OCI-LY7 (cell line): ENCODE results near the gene TAF1L. TPM values are rescaled to one million over a fixed set of nuclear protein-coding genes. Genes with fewer than 3 reads are reported as not detected.

Experiments
- BruUV-seq: library from RNA; stranded (reverse); fragments of 400-500 nt; replicated peaks from 2 replicates; lab custom pipeline; 2021; lab: Mats Ljungman, UMichigan
- CTCF ChIA-PET: fragments of 300-600 bp; sonication (Branson Sonifier 250); formaldehyde crosslinking; loops from one replicate; lab custom pipeline; 2022; ENCODE audit warnings: antibody characterized with exemption; ENCODE audit not compliant: unreplicated experiment; lab: Charles Lee
- POLR2A ChIA-PET: fragments of 300-600 bp; sonication (Branson Sonifier 250); formaldehyde crosslinking; loops from one replicate; lab custom pipeline; 2022; ENCODE audit warnings: antibody characterized with exemption; lab: Charles Lee
- DNase-seq: peaks from one replicate; pipeline ENCODE4 v3.0.0-alpha.2; 2015; ENCODE audit warnings: low spot score
- H2AFZ ChIP-seq: fragments of 200-600 bp; sonication (generic), shearing (Covaris generic); 2 replicates; pipeline ENCODE4 v1.6.1; 2014; ENCODE audit warnings: mild to moderate bottlenecking, antibody characterized with exemption, low read length, moderate library complexity
- H3K27ac ChIP-seq: fragments of 200-600 bp; sonication (generic); 2 replicates; pipeline ENCODE4 v1.5.1; 2014; ENCODE audit warnings: mixed run types, low read depth, mild to moderate bottlenecking, moderate library complexity, low read length, inconsistent platforms; ENCODE audit not compliant: poor library complexity, severe bottlenecking
- H3K36me3 ChIP-seq: fragments of 200-600 bp; sonication (generic); 2 replicates; pipeline ENCODE4 v1.6.1; 2014; ENCODE audit warnings: mild to moderate bottlenecking, antibody characterized with exemption, low read length, moderate library complexity, mixed read lengths; ENCODE audit not compliant: insufficient read depth
- H3K4me1 ChIP-seq: fragments of 200-600 bp; sonication (generic); 2 replicates; pipeline ENCODE4 v1.5.1; 2014; ENCODE audit warnings: mild to moderate bottlenecking, low read length; ENCODE audit not compliant: insufficient read depth, poor library complexity, severe bottlenecking
- H3K4me2 ChIP-seq: fragments of 200-600 bp; sonication (generic); 2 replicates; pipeline ENCODE4 v1.6.1; 2014; ENCODE audit warnings: mild to moderate bottlenecking, low read length
- H3K4me3 ChIP-seq: fragments of 200-600 bp; sonication (generic); 2 replicates; pipeline ENCODE4 v1.5.1; 2014; ENCODE audit warnings: mild to moderate bottlenecking, low read depth, low read length; ENCODE audit not compliant: poor library complexity, severe bottlenecking
- H3K79me2 ChIP-seq: fragments of 200-600 bp; sonication (generic); 2 replicates; pipeline ENCODE4 v1.6.1; 2016; ENCODE audit warnings: low read depth, mild to moderate bottlenecking, low read length, moderate library complexity, mixed read lengths; ENCODE audit not compliant: insufficient read depth
- H3K9me2 ChIP-seq: fragments of 200-600 bp; sonication (generic); 2 replicates; pipeline ENCODE4 v1.6.1; 2016; ENCODE audit warnings: mild to moderate bottlenecking, low read length, mixed read lengths; ENCODE audit not compliant: insufficient read depth
- H3K9me3 ChIP-seq: fragments of 200-600 bp; sonication (generic); 2 replicates; pipeline ENCODE4 v1.6.1; 2014; ENCODE audit warnings: mild to moderate bottlenecking, mixed run types, low read length, mixed read lengths
- H4K20me1 ChIP-seq: fragments of 200-600 bp; sonication (generic); 2 replicates; pipeline ENCODE4 v1.6.1; 2014; ENCODE audit warnings: mild to moderate bottlenecking, antibody characterized with exemption, low read length, moderate library complexity, mixed read lengths; ENCODE audit not compliant: insufficient read depth
- EZH2phosphoT487 ChIP-seq: fragments of 200-600 bp; sonication (generic); IDR thresholded peaks from 2 replicates; pipeline ENCODE4 v1.6.1; 2018; ENCODE audit warnings: low read depth, borderline replicate concordance, mild to moderate bottlenecking, mixed run types, antibody characterized with exemption, low read length, moderate library complexity, mixed read lengths
- intact Hi-C: fragments of 100-400 bp; cut with micrococcal nuclease; formaldehyde crosslinking; loops from one replicate; pipeline ENCODE4 v1.10.0; 2022; ENCODE audit not compliant: unreplicated experiment
- total RNA-seq, 2 experiments: library from RNA; depleted of rRNA in 1 of 2; stranded (reverse); fragments of >200 nt in 1 of 2; shearing (Covaris generic) in 1 of 2; gene quantifications; 2 replicates each; pipeline ENCODE4 v1.2.3, GENCODE V29; 2014 to 2022
- TF ChIP-seq, protein P1 (sequence below): fragments of 200-600 bp; sonication (generic); conservative IDR thresholded peaks from 2 replicates; pipeline ENCODE4 v1.5.1; 2014; ENCODE audit warnings: mild to moderate bottlenecking, antibody characterized with exemption, low read length, moderate library complexity, mixed read lengths

TAF1L gene
- total RNA-seq, 2 experiments from 2014 or later: 0.06 TPM; not detected in 1

DNA sequence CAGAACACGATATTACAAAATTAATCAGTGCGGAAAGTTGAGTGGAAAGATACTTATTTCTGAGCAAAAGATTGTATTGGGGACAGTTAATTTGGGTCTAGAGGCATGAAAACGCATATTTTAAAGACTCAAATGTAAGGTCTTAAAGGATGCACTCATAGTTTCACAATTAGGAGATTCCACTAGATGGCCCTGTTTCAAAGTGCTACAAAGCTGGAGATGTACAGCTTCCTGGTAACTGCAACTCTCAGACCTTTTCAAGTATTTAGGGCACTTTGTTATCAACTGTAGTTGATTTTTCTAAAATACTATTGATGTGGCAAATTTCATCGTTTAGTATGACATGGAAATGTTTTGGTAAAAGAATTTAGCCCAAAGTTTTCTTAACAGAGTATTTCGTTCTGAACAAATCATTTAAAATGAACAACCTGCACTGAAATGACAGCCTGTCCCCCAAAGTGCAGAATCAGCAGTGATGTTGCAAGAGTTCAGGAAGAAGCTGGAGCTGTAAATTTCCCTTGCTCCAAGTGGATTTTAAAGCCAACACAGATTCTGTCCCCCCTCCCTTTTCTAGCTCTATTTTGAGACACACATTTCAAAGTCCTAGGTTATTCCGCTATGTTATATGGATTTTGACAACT is 46.3 kb downstream of the TAF1L start:
- H3K4me3 ChIP-seq: no peak overlapping the region
- no peaks in the 10 kb centered on the region for H3K9me2 ChIP-seq
- TF ChIP-seq EZH2phosphoT487: no peak
- TF ChIP-seq, protein P1, sequence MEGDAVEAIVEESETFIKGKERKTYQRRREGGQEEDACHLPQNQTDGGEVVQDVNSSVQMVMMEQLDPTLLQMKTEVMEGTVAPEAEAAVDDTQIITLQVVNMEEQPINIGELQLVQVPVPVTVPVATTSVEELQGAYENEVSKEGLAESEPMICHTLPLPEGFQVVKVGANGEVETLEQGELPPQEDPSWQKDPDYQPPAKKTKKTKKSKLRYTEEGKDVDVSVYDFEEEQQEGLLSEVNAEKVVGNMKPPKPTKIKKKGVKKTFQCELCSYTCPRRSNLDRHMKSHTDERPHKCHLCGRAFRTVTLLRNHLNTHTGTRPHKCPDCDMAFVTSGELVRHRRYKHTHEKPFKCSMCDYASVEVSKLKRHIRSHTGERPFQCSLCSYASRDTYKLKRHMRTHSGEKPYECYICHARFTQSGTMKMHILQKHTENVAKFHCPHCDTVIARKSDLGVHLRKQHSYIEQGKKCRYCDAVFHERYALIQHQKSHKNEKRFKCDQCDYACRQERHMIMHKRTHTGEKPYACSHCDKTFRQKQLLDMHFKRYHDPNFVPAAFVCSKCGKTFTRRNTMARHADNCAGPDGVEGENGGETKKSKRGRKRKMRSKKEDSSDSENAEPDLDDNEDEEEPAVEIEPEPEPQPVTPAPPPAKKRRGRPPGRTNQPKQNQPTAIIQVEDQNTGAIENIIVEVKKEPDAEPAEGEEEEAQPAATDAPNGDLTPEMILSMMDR: peak; percentile 94
- H3K27ac ChIP-seq: no peak overlapping the region
- H3K4me2 ChIP-seq: no peak overlapping the region
- H3K79me2 ChIP-seq: no peaks in the 10 kb centered on the region
- H2AFZ ChIP-seq: peak overlapping the region; percentile 22; the same call in 1 of the 2 replicates
- ChIA-PET POLR2A (interaction anchor here (0.7 to 3.1 kb wide), 11 partner anchors 10 to 251 kb away, joined by 3 to 15 read pairs (median 3); partner anchors contain the start of gene NDUFB6), CTCF (interaction anchor here (0.9 to 2.0 kb wide), 5 partner anchors 9 to 215 kb away, joined by 4 to 13 read pairs (median 4); no protein-coding TSS in a partner anchor)
- no peaks in the 10 kb centered on the region for H4K20me1 ChIP-seq
- BruUV-seq: no TSS peak
- no peaks in the 10 kb centered on the region for H3K4me1 ChIP-seq
- no peaks in the 10 kb centered on the region for H3K9me3 ChIP-seq
- intact Hi-C loops: loop anchor here (1.0 to 10.0 kb wide), 3 partner anchors 114 to 636 kb away; no protein-coding TSS in a partner anchor
- peak; percentile 73 for DNase-seq
- no peaks in the 10 kb centered on the region for H3K36me3 ChIP-seq

DNA sequence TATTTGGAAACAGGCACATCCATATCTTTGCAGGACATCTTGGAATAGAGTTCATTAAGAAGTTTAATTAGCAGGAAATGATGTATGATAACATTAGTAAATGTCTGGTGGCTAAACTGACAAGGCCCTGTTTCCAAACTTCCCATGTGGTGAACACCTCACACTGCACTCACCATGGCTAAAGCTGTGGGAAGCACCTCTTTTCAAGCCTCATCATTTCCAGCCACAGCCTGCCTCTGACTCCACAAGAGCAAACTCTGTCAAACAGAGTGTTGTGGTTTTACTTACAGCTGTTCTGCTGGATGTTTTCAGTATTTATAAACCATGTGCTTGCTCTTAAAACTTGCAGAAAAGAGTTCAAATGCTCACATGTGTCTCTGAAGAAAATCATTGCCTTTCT is 47.6 kb downstream of the TAF1L start:
- DNase-seq: no peak
- BruUV-seq: no TSS peak

More for the DNA sequence above, 47.6 kb downstream of the TAF1L start:
- TF ChIP-seq, protein P1: no peak
- TF ChIP-seq EZH2phosphoT487: no peak
- ChIA-PET CTCF (interaction anchor here (0.9 kb wide), 1 partner anchor 113 kb away, joined by 3 read pairs; no protein-coding TSS in a partner anchor), POLR2A (interaction anchor here (0.5 to 1.3 kb wide), 4 partner anchors 13 to 205 kb away, joined by 3 to 4 read pairs (median 3); no protein-coding TSS in a partner anchor)
- intact Hi-C loops: loop anchor here (2.0 to 10.0 kb wide), 2 partner anchors 115 to 637 kb away; no protein-coding TSS in a partner anchor
- H2AFZ ChIP-seq: no peak overlapping the region
- no peaks in the 10 kb centered on the region for H3K9me2 ChIP-seq
- H4K20me1 ChIP-seq: no peaks in the 10 kb centered on the region
- no peaks in the 10 kb centered on the region for H3K79me2 ChIP-seq
- H3K27ac ChIP-seq: no peak overlapping the region
- H3K4me3 ChIP-seq: no peak overlapping the region
- H3K4me1 ChIP-seq: no peaks in the 10 kb centered on the region
- H3K36me3 ChIP-seq: no peaks in the 10 kb centered on the region
- H3K4me2 ChIP-seq: no peak overlapping the region
- no peaks in the 10 kb centered on the region for H3K9me3 ChIP-seq
